ENCODE measurements around the gene MTOR. TPM values are rescaled to one million over a fixed set of nuclear protein-coding genes. Genes with fewer than 3 reads are reported as not detected.

MTOR gene
- total RNA-seq, 1 donor from 2014 or later, result 31.9 TPM

GRCh38 chr1:11072216-11072917 is 190.0 kb downstream of the MTOR start:
- H3K4me3 ChIP-seq (ENCODE audit: low read depth, low read length), result no peak overlapping the region
- TF ChIP-seq, protein P1, sequence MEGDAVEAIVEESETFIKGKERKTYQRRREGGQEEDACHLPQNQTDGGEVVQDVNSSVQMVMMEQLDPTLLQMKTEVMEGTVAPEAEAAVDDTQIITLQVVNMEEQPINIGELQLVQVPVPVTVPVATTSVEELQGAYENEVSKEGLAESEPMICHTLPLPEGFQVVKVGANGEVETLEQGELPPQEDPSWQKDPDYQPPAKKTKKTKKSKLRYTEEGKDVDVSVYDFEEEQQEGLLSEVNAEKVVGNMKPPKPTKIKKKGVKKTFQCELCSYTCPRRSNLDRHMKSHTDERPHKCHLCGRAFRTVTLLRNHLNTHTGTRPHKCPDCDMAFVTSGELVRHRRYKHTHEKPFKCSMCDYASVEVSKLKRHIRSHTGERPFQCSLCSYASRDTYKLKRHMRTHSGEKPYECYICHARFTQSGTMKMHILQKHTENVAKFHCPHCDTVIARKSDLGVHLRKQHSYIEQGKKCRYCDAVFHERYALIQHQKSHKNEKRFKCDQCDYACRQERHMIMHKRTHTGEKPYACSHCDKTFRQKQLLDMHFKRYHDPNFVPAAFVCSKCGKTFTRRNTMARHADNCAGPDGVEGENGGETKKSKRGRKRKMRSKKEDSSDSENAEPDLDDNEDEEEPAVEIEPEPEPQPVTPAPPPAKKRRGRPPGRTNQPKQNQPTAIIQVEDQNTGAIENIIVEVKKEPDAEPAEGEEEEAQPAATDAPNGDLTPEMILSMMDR (IDR thresholded peaks at IDR 0.05; ENCODE audit: insufficient read depth, low read length, severe bottlenecking), result no peak
- DNase-seq (ENCODE audit: low read depth), result no peak
- no peak for FAIRE-seq
- peaks cover 37% of the 10 kb centered on the region for H3K36me3 ChIP-seq (ENCODE audit: control insufficient read depth, insufficient read depth, low read length)
- no peaks in the 10 kb centered on the region for H3K27me3 ChIP-seq (ENCODE audit: control insufficient read depth, insufficient read depth, low read length)

DNA sequence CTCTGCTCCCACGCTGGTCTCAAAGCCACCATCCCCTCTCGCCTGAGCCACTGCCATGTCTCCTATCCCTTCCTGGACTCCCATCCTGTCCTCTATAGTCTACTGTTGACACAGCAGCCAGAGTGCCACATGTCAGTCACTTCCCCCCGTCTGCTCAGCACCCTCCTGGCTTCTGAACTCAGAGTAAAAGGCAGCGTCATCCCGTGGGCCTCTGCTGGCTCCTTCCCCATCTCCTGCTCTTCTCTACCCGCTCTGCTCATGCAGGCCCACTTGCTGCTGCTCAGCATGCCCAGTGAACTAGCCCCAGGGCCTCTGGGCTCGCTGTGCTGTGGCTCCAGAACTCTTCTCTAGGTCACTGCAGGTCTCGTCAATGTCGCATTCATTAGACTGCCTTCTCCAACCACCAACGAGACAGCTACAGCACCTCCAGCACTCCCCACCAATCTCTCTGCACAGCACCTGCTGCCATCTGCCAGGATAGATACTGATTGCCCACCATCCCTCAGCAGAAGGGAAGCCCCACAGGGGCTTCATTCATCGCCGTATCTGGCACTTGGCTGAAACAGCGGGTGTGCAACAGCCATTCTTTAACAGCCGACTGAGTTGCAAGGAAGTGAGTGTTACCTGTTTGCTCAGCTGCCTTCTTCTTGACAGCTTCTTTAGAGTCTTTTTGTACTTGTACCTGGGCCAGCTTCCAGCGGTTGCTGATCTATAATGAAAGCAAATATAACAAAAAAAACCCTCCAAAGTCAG is 190.7 kb downstream of the MTOR start:
- Histone ChIP-seq H3K4me3 (ENCODE audit: low read depth, low read length) (no peak overlapping the region), H3K27me3 (ENCODE audit: control insufficient read depth, insufficient read depth, low read length) (no peaks in the 10 kb centered on the region), H3K36me3 (ENCODE audit: control insufficient read depth, insufficient read depth, low read length) (peaks cover 35% of the 10 kb centered on the region)
- FAIRE-seq (no peak), DNase-seq (ENCODE audit: low read depth) (no peak)
- TF ChIP-seq, protein P1 (IDR thresholded peaks at IDR 0.05; ENCODE audit: insufficient read depth, low read length, severe bottlenecking), result no peak

GRCh38 chr1:11070876-11071275 is 191.5 kb downstream of the MTOR start:
- no peak for FAIRE-seq
- H3K36me3 ChIP-seq (ENCODE audit: control insufficient read depth, insufficient read depth, low read length), result peaks cover 36% of the 10 kb centered on the region

GRCh38 chr1:11068600-11069473 is 193.5 kb downstream of the MTOR start:
- peaks cover 40% of the 10 kb centered on the region for H3K36me3 ChIP-seq (ENCODE audit: control insufficient read depth, insufficient read depth, low read length)
- TF ChIP-seq, protein P1 (IDR thresholded peaks at IDR 0.05; ENCODE audit: insufficient read depth, low read length, severe bottlenecking), result no peak
- DNase-seq (ENCODE audit: low read depth) (no peak), FAIRE-seq (no peak)
- no peak overlapping the region for H3K4me3 ChIP-seq (ENCODE audit: low read depth, low read length)
- no peaks in the 10 kb centered on the region for H3K27me3 ChIP-seq (ENCODE audit: control insufficient read depth, insufficient read depth, low read length)

More at GRCh38 chr1:11070876-11071275, 191.5 kb downstream of the MTOR start:
- DNase-seq (ENCODE audit: low read depth), result no peak
- TF ChIP-seq, protein P1 (IDR thresholded peaks at IDR 0.05; ENCODE audit: insufficient read depth, low read length, severe bottlenecking), result no peak
- Histone ChIP-seq H3K27me3 (ENCODE audit: control insufficient read depth, insufficient read depth, low read length) (no peaks in the 10 kb centered on the region), H3K4me3 (ENCODE audit: low read depth, low read length) (no peak overlapping the region)

GRCh38 chr1:11067716-11068599 is 194.4 kb downstream of the MTOR start:
- TF ChIP-seq, protein P1 (IDR thresholded peaks at IDR 0.05; ENCODE audit: insufficient read depth, low read length, severe bottlenecking), result no peak
- DNase-seq (ENCODE audit: low read depth) (no peak), FAIRE-seq (no peak)
- Histone ChIP-seq H3K27me3 (ENCODE audit: control insufficient read depth, insufficient read depth, low read length) (no peaks in the 10 kb centered on the region), H3K4me3 (ENCODE audit: low read depth, low read length) (no peak overlapping the region), H3K36me3 (ENCODE audit: control insufficient read depth, insufficient read depth, low read length) (peaks cover 40% of the 10 kb centered on the region)
